Lung (tissue), 12 donors: ENCODE results near the gene CAPN11. TPM values are rescaled to one million over a fixed set of nuclear protein-coding genes. Genes with fewer than 3 reads are reported as not detected.

ENCODE experiments used
- ATAC-seq: fragments of 200-7000 bp; cut with Tn5 transposase; one replicate; pipeline ENCODE4 v1.9.1; 2020; ENCODE audit warnings: moderate number of reproducible peaks; ENCODE audit not compliant: insufficient read depth, low FRiP score
- DNase-seq, 3 donors: peaks; one replicate each; pipeline ENCODE4 v3.0.0-alpha.2; 2013 to 2017
- H3K27ac ChIP-seq, 2 donors: one replicate each; pipeline ENCODE4 v1.5.1; 2013; ENCODE audit warnings: mild to moderate bottlenecking in 2 of 2, moderate library complexity in 2 of 2, control low read depth in 1 of 2, inconsistent platforms in 1 of 2, low read depth in 1 of 2, low read length in 1 of 2
- H3K27me3 ChIP-seq, 3 donors: one replicate each; pipeline ENCODE4 v1.5.1; 2013; ENCODE audit warnings: low read length in 2 of 3; ENCODE audit not compliant: control insufficient read depth in 3 of 3, insufficient read depth in 3 of 3
- H3K36me3 ChIP-seq, 4 donors: one replicate each; pipeline ENCODE4 v1.5.1; 2013; ENCODE audit warnings: low read length in 4 of 4, mild to moderate bottlenecking in 1 of 4, moderate library complexity in 1 of 4; ENCODE audit not compliant: control insufficient read depth in 4 of 4, insufficient read depth in 4 of 4
- H3K4me1 ChIP-seq, 5 donors: one replicate each; pipeline ENCODE4 v1.5.1; 2013; ENCODE audit warnings: low read length in 5 of 5, mild to moderate bottlenecking in 2 of 5, moderate library complexity in 1 of 5; ENCODE audit not compliant: control insufficient read depth in 5 of 5, insufficient read depth in 5 of 5
- H3K4me3 ChIP-seq: one replicate; pipeline ENCODE4 v1.5.1; 2013; ENCODE audit warnings: mild to moderate bottlenecking, control low read depth, moderate library complexity
- H3K9ac ChIP-seq, 2 donors: one replicate each; pipeline ENCODE4 v1.5.1; 2013; ENCODE audit warnings: low read length in 2 of 2, control low read depth in 1 of 2; ENCODE audit not compliant: insufficient read depth in 1 of 2
- H3K9me3 ChIP-seq, 4 donors: one replicate each; pipeline ENCODE4 v1.5.1; 2013; ENCODE audit warnings: low read length in 3 of 4, mild to moderate bottlenecking in 1 of 4, moderate library complexity in 1 of 4; ENCODE audit not compliant: control insufficient read depth in 4 of 4, insufficient read depth in 3 of 4
- CTCF ChIP-seq: IDR thresholded peaks from 2 replicates; pipeline ENCODE4 v1.5.1; 2012; ENCODE audit warnings: mild to moderate bottlenecking; ENCODE audit errors: control extremely low read depth, extremely low read depth
- WGBS, 2 donors: extraction: QIAGEN DNeasy Blood & Tissue Kit; methylation state at CpG; one replicate each; pipeline ENCODE4 v1.1.7; 2013; 5-methylcytosine and 5-hydroxymethylcytosine counted together
- polyA plus RNA-seq, 2 donors: library from polyadenylated mRNA; stranded (reverse); fragments of 200-250 nt; gene quantifications; one replicate each; pipeline ENCODE4 v1.2.1, GENCODE V29; 2013
- total RNA-seq, 2 donors: library from RNA; depleted of rRNA in 1 of 2; stranded (reverse); fragments of >200 nt in 1 of 2; gene quantifications; one replicate each; pipeline ENCODE4 v1.2.1, GENCODE V29; 2014 to 2021
- donor health status: control.
- donor health status: control.
- donor health status: Bipolar disorder and iron deficiency.
- donor health status: healthy.
- donor health status: DM: yes; HTN: yes; CAD: no.

CAPN11 gene
- total and polyA plus RNA-seq, 4 donors: 0.07 to 0.30 (median 0.15) TPM; not detected in 1

- H3K36me3 ChIP-seq: no peaks in the 10 kb centered on the region
- H3K27me3 ChIP-seq: no peaks in the 10 kb centered on the region
- no peak overlapping the region for H3K9ac ChIP-seq
- ATAC-seq (no peak), DNase-seq (no peak)
- WGBS, 2 donors: 79 to 90% methylated on average over 8 of the region's 8 CpGs
- no peak overlapping the region for H3K4me3 ChIP-seq
- peaks cover 0 to 2% (median 0%) of the 10 kb centered on the region in 4 donors for H3K9me3 ChIP-seq
- no peaks in the 10 kb centered on the region for H3K4me1 ChIP-seq
- no peak overlapping the region for H3K27ac ChIP-seq
- no peak for TF ChIP-seq CTCF
Measured at GRCh38 chr6:44162876-44163625, 4.4 kb downstream of the CAPN11 start.

GRCh38 chr6:44166116-44166515 lies 7.5 kb downstream of the CAPN11 start:
- WGBS, 2 donors: 75 to 76% methylated on average over 7 of the region's 7 CpGs
- H3K4me1 ChIP-seq: no peaks in the 10 kb centered on the region
- no peaks in the 10 kb centered on the region for H3K36me3 ChIP-seq
- H3K27ac ChIP-seq: no peak overlapping the region
- H3K9me3 ChIP-seq: peaks cover 0 to 2% (median 0%) of the 10 kb centered on the region in 4 donors
- no peak overlapping the region for H3K4me3 ChIP-seq
- H3K9ac ChIP-seq: no peak overlapping the region
- ATAC-seq: no peak
- no peaks in the 10 kb centered on the region for H3K27me3 ChIP-seq
- no peak for DNase-seq
- TF ChIP-seq CTCF: no peak

DNA sequence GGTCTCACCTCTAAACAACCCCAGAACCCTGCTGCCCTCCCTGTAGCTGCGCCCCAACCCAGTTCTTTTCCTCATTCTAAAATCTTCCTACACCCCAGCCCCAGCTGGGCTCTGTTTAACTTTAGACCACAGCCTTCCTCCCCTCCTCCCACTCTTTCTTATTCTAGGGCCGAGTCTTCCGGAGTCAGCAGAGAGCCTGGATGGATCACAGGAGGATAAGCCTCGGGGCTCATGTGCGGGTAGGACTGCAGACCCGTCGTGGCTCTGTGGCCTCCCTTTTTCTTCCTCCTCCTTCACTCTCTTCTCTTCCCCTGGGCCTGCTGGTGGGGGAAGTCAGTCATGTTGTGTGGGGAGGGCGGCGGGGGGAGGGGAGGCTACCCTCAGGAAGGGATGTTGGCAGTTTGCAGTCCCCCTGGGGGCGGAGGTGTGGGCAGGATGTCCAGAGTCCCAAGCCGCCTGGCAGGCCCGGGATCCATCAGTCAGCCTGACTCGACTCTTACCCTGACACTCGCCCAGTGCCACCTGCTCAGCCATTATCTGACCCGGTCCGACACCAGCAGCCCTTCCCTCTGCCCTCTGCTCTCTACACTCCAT lies 8.1 kb downstream of the CAPN11 start:
- no peak overlapping the region for H3K4me3 ChIP-seq
- H3K9ac ChIP-seq: no peak overlapping the region
- no peaks in the 10 kb centered on the region for H3K36me3 ChIP-seq
- 27 to 41% methylated on average over 16 of the region's 16 CpGs for whole genome bisulfite sequencing, 2 donors
- DNase-seq (no peak), ATAC-seq (no peak)
- no peaks in the 10 kb centered on the region for H3K27me3 ChIP-seq
- peaks cover 0 to 2% (median 0%) of the 10 kb centered on the region in 4 donors for H3K9me3 ChIP-seq
- no peak for TF ChIP-seq CTCF
- no peaks in the 10 kb centered on the region for H3K4me1 ChIP-seq
- H3K27ac ChIP-seq: no peak overlapping the region
